ENCODE measurements around the gene FUOM. TPM values are rescaled to one million over a fixed set of nuclear protein-coding genes. Genes with fewer than 3 reads are reported as not detected.

Gene FUOM
- total RNA-seq, 1 experiment from 2014 or later, result 16.0 TPM

GRCh38 chr10:133359554-133359971 is 1.7 kb upstream of the FUOM start:
- H3K27me3 ChIP-seq (replicated peaks; ENCODE audit: insufficient read depth, low read depth, low read length, poor library complexity), result no peaks in the 10 kb centered on the region
- H3K27ac ChIP-seq (ENCODE audit: low read depth, low read length, poor library complexity, severe bottlenecking), result no peak overlapping the region

GRCh38 chr10:133358925-133359310 is 1.1 kb upstream of the FUOM start:
- BruUV-seq (replicated peaks), result no TSS peak
- Histone ChIP-seq H3K4me3 (ENCODE audit: low read depth, low read length, poor library complexity, severe bottlenecking) (no peak overlapping the region), H3K4me1 (ENCODE audit: insufficient read depth, low read length, poor library complexity, severe bottlenecking) (no peaks in the 10 kb centered on the region), H3K27me3 (replicated peaks; ENCODE audit: insufficient read depth, low read depth, low read length, poor library complexity) (no peaks in the 10 kb centered on the region), H3K36me3 (ENCODE audit: insufficient read depth, low read length, poor library complexity, severe bottlenecking) (peaks cover 10% of the 10 kb centered on the region), H3K27ac (ENCODE audit: low read depth, low read length, poor library complexity, severe bottlenecking) (no peak overlapping the region), H3K9me3 (ENCODE audit: low read depth, low read length, poor library complexity, severe bottlenecking) (no peaks in the 10 kb centered on the region)
- intact Hi-C loops (cut with micrococcal nuclease; ENCODE audit: unreplicated experiment), result no loop called here
- DNase-seq (ENCODE audit: low spot score), result no peak
- ChIA-PET POLR2A (ENCODE audit: low non-redundant PET) (no interaction called here), CTCF (no interaction called here)
- no peak for TF ChIP-seq EZH2 (IDR thresholded peaks at IDR 0.05; ENCODE audit: borderline replicate concordance, low read depth, low read length, poor library complexity, severe bottlenecking)
- TF ChIP-seq CTCF (conservative IDR thresholded peaks at IDR 0.05; ENCODE audit: low read depth, low read length), result no peak

More at GRCh38 chr10:133359554-133359971, 1.7 kb upstream of the FUOM start:
- peaks cover 10% of the 10 kb centered on the region for H3K36me3 ChIP-seq (ENCODE audit: insufficient read depth, low read length, poor library complexity, severe bottlenecking)
- CTCF ChIA-PET, result no interaction called here
- DNase-seq (ENCODE audit: low spot score), result no peak
- intact Hi-C loops (cut with micrococcal nuclease; ENCODE audit: unreplicated experiment), result no loop called here
- H3K4me1 ChIP-seq (ENCODE audit: insufficient read depth, low read length, poor library complexity, severe bottlenecking), result no peaks in the 10 kb centered on the region
- no peaks in the 10 kb centered on the region for H3K9me3 ChIP-seq (ENCODE audit: low read depth, low read length, poor library complexity, severe bottlenecking)
- POLR2A ChIA-PET (ENCODE audit: low non-redundant PET), result no interaction called here
- TF ChIP-seq EZH2 (IDR thresholded peaks at IDR 0.05; ENCODE audit: borderline replicate concordance, low read depth, low read length, poor library complexity, severe bottlenecking) (no peak), CTCF (conservative IDR thresholded peaks at IDR 0.05; ENCODE audit: low read depth, low read length) (no peak)
- no TSS peak for BruUV-seq (replicated peaks)
- H3K4me3 ChIP-seq (ENCODE audit: low read depth, low read length, poor library complexity, severe bottlenecking), result no peak overlapping the region

GRCh38 chr10:133358162-133358924 is 524 bp upstream of the FUOM start:
- Histone ChIP-seq H3K27ac (ENCODE audit: low read depth, low read length, poor library complexity, severe bottlenecking) (no peak overlapping the region), H3K27me3 (replicated peaks; ENCODE audit: insufficient read depth, low read depth, low read length, poor library complexity) (no peaks in the 10 kb centered on the region), H3K36me3 (ENCODE audit: insufficient read depth, low read length, poor library complexity, severe bottlenecking) (peaks cover 10% of the 10 kb centered on the region), H3K4me1 (ENCODE audit: insufficient read depth, low read length, poor library complexity, severe bottlenecking) (no peaks in the 10 kb centered on the region), H3K4me3 (ENCODE audit: low read depth, low read length, poor library complexity, severe bottlenecking) (no peak overlapping the region), H3K9me3 (ENCODE audit: low read depth, low read length, poor library complexity, severe bottlenecking) (no peaks in the 10 kb centered on the region)
- intact Hi-C loops (cut with micrococcal nuclease; ENCODE audit: unreplicated experiment), result no loop called here
- TF ChIP-seq CTCF (conservative IDR thresholded peaks at IDR 0.05; ENCODE audit: low read depth, low read length) (no peak), EZH2 (IDR thresholded peaks at IDR 0.05; ENCODE audit: borderline replicate concordance, low read depth, low read length, poor library complexity, severe bottlenecking) (no peak)
- no peak for DNase-seq (ENCODE audit: low spot score)
- BruUV-seq (replicated peaks), result no TSS peak
- ChIA-PET CTCF (interaction anchor here (0.5 kb wide), 1 partner anchor 10 kb away, joined by 3 read pairs; no protein-coding TSS in a partner anchor), POLR2A (ENCODE audit: low non-redundant PET) (interaction anchor here (0.6 kb wide), 1 partner anchor 27 kb away, joined by 3 read pairs; no protein-coding TSS in a partner anchor)

Measured in A673 (cell line).